Endothelial cell of umbilical vein (primary cell): ENCODE results near the gene COG2. TPM values are rescaled to one million over a fixed set of nuclear protein-coding genes. Genes with fewer than 3 reads are reported as not detected.

Experiments
- BruUV-seq: library from RNA; stranded (reverse); fragments of 400-500 nt; replicated peaks from 2 replicates; lab custom pipeline; 2021; lab: Mats Ljungman, UMichigan
- CTCF ChIA-PET: fragments of 300-600, 350-600 bp; sonication (Branson Sonifier 250); formaldehyde crosslinking; loops from one replicate; lab custom pipeline; 2021; ENCODE audit warnings: antibody characterized with exemption, inconsistent platforms; lab: Charles Lee
- POLR2A ChIA-PET: fragments of 300-600, 350-600 bp; sonication (Branson Sonifier 250); formaldehyde crosslinking; loops from one replicate; lab custom pipeline; 2021; ENCODE audit warnings: antibody characterized with exemption, inconsistent platforms; lab: Charles Lee
- DNase-seq: peaks from one replicate; pipeline ENCODE4 v3.0.0-alpha.2; 2011; ENCODE audit warnings: low read depth, low spot score
- FAIRE-seq: peaks from 2 replicates; lab custom pipeline; 2011; peaks lifted over from hg19 to GRCh38; lab: Jason Lieb, UNC
- H2AFZ ChIP-seq: 2 replicates; pipeline ENCODE4 v1.6.0; 2012; ENCODE audit warnings: low read depth, low read length, control low read depth, inconsistent platforms
- H3K27ac ChIP-seq: 2 replicates; pipeline ENCODE4 v1.5.1; 2011; ENCODE audit warnings: low read depth, mild to moderate bottlenecking, control low read depth, low read length, moderate library complexity; ENCODE audit not compliant: insufficient read depth
- H3K27me3 ChIP-seq, 2 experiments: 2 replicates each; pipeline versions ENCODE4 v1.6.0 to v1.6.1; 2011; ENCODE audit warnings: low read length in 2 of 2, mixed read lengths in 1 of 2; ENCODE audit not compliant: control insufficient read depth in 2 of 2, insufficient read depth in 2 of 2
- H3K36me3 ChIP-seq, 2 experiments: 2 replicates in 1 of 2; 3 replicates in 1 of 2; pipeline ENCODE4 v1.5.1; 2011; ENCODE audit warnings: low read length in 2 of 2, mild to moderate bottlenecking in 1 of 2, moderate library complexity in 1 of 2; ENCODE audit not compliant: control insufficient read depth in 2 of 2, insufficient read depth in 2 of 2; ENCODE audit errors: extremely low read depth in 1 of 2
- H3K4me1 ChIP-seq: 3 replicates; pipeline ENCODE4 v1.5.1; 2011; ENCODE audit warnings: mild to moderate bottlenecking, low read length; ENCODE audit not compliant: control insufficient read depth, insufficient read depth; ENCODE audit errors: extremely low read depth
- H3K4me2 ChIP-seq: 2 replicates; pipeline ENCODE4 v1.6.1; 2011; ENCODE audit warnings: low read length, control low read depth, mixed read lengths; ENCODE audit not compliant: insufficient read depth
- H3K4me3 ChIP-seq, 3 experiments: fragments of 200-600 bp in 1 of 3; sonication (generic), shearing (Covaris generic) in 1 of 3; replicated peaks in 1 of 3; 2 replicates each; pipeline ENCODE4 v1.5.1; 2011 to 2016; ENCODE audit warnings: control low read depth in 3 of 3, low read length in 3 of 3, mild to moderate bottlenecking in 2 of 3, inconsistent platforms in 1 of 3, low read depth in 1 of 3, moderate library complexity in 1 of 3; ENCODE audit not compliant: insufficient read depth in 1 of 3
- H3K79me2 ChIP-seq: 2 replicates; pipeline ENCODE4 v1.6.0; 2012; ENCODE audit warnings: low read length, inconsistent platforms; ENCODE audit not compliant: control insufficient read depth, insufficient read depth
- H3K9ac ChIP-seq: replicated peaks from 2 replicates; pipeline ENCODE3; 2011; ENCODE audit warnings: low read length, control low read depth; ENCODE audit not compliant: insufficient read depth; ENCODE audit errors: extremely low read depth
- H3K9me1 ChIP-seq: replicated peaks from 3 replicates; pipeline ENCODE4 v1.6.0; 2011; ENCODE audit warnings: mild to moderate bottlenecking, low read length; ENCODE audit not compliant: control insufficient read depth, insufficient read depth; ENCODE audit errors: extremely low read depth
- H3K9me3 ChIP-seq: replicated peaks from 2 replicates; pipeline ENCODE4 v1.5.1; 2012; ENCODE audit warnings: low read length, inconsistent platforms; ENCODE audit not compliant: control insufficient read depth, insufficient read depth
- H4K20me1 ChIP-seq: replicated peaks from 2 replicates; pipeline ENCODE3; 2011; ENCODE audit warnings: mild to moderate bottlenecking, low read length; ENCODE audit not compliant: control insufficient read depth, insufficient read depth; ENCODE audit errors: extremely low read depth
- EZH2 ChIP-seq: IDR thresholded peaks from 2 replicates; pipeline ENCODE4 v1.6.1; 2012; ENCODE audit warnings: borderline replicate concordance, low read depth, mild to moderate bottlenecking, moderate library complexity, low read length, inconsistent platforms; ENCODE audit not compliant: severe bottlenecking
- FOS ChIP-seq: IDR thresholded peaks from 2 replicates; pipeline ENCODE4 v1.6.1; 2011; ENCODE audit warnings: mild to moderate bottlenecking, low read length, moderate library complexity, borderline replicate concordance; ENCODE audit not compliant: insufficient read depth
- GATA2 ChIP-seq: IDR thresholded peaks from 2 replicates; pipeline ENCODE4 v1.7.0; 2011; ENCODE audit warnings: low read depth, mild to moderate bottlenecking, moderate library complexity, mixed read lengths, low read length; ENCODE audit not compliant: insufficient read length, insufficient read depth
- JUN ChIP-seq: IDR thresholded peaks from 2 replicates; pipeline ENCODE4 v1.6.1; 2011; ENCODE audit warnings: borderline replicate concordance, low read depth; ENCODE audit not compliant: insufficient read length, insufficient read depth
- MAX ChIP-seq: IDR thresholded peaks from 2 replicates; pipeline ENCODE4 v1.6.1; 2011; ENCODE audit not compliant: insufficient read depth, insufficient read length
- MYC ChIP-seq: IDR thresholded peaks from one replicate; pipeline ENCODE4 v1.6.1; 2011; ENCODE audit warnings: mild to moderate bottlenecking, low read depth, low read length
- POLR2A ChIP-seq: IDR thresholded peaks from 2 replicates; pipeline ENCODE4 v1.6.1; 2012; ENCODE audit warnings: low read depth, mild to moderate bottlenecking, control low read depth, low read length
- POLR2AphosphoS5 ChIP-seq: IDR thresholded peaks from 2 replicates; pipeline ENCODE4 v1.6.1; 2012; ENCODE audit warnings: low read depth, mild to moderate bottlenecking, control low read depth, low read length, moderate library complexity; ENCODE audit not compliant: insufficient read depth
- dilution Hi-C: fragments of 300-500 bp; cut with MboI; formaldehyde crosslinking; loops from one replicate; pipeline ENCODE4 v1.15.0; 2019; ENCODE audit warnings: low sequenced_read_pairs; ENCODE audit not compliant: extremely low pct_ligation_motif_present
- intact Hi-C: fragments of 100-400 bp; cut with micrococcal nuclease; formaldehyde crosslinking; loops from one replicate; pipeline ENCODE4 v1.10.0; 2022
- polyA plus RNA-seq, 4 experiments: library from polyadenylated mRNA; depleted of rRNA in 3 of 4; stranded (reverse) in 3 of 4; unstranded in 1 of 4; fragments of >200 nt; gene quantifications; 2 replicates each; pipeline versions ENCODE4 v1.2.1 to v1.2.3, GENCODE V29; 2011 to 2012; ENCODE audit warnings: missing spikeins in 1 of 4
- total RNA-seq: library from RNA; stranded (reverse); gene quantifications from 2 replicates; pipeline ENCODE4 v1.2.3, GENCODE V29; 2021
- TF ChIP-seq, protein P1 (sequence below), 2 donors: IDR thresholded peaks; 1 replicate in 1 of 2; 2 replicates in 1 of 2; pipeline ENCODE4 v1.5.1; 2011; ENCODE audit warnings: low read length in 2 of 2, mild to moderate bottlenecking in 2 of 2, moderate library complexity in 2 of 2, control low read depth in 1 of 2, inconsistent platforms in 1 of 2, low read depth in 1 of 2; ENCODE audit not compliant: insufficient read depth in 1 of 2; ENCODE audit errors: extremely low read depth in 1 of 2

Gene COG2
- total and polyA plus RNA-seq, 2 donors (not counting 3 experiments of a cell fraction or from before 2014, with no cell fraction given): 7.6 to 24.2 TPM

GRCh38 chr1:230694991-230695390 lies 52.7 kb downstream of the COG2 start:
- Histone ChIP-seq H3K27ac (no peak overlapping the region), H3K9me3 (no peaks in the 10 kb centered on the region), H3K79me2 (no peaks in the 10 kb centered on the region), H3K36me3 (peaks cover 5 to 11% of the 10 kb centered on the region in 2 experiments), H3K4me1 (no peaks in the 10 kb centered on the region), H3K4me3 (no peak overlapping the region), H3K9me1 (no peaks in the 10 kb centered on the region), H3K9ac (no peak overlapping the region), H2AFZ (no peak overlapping the region), H4K20me1 (no peaks in the 10 kb centered on the region), H3K4me2 (no peak overlapping the region), H3K27me3 (no peaks in the 10 kb centered on the region)
- no peak for TF ChIP-seq MYC
- no peak for TF ChIP-seq JUN
- TF ChIP-seq, protein P1, sequence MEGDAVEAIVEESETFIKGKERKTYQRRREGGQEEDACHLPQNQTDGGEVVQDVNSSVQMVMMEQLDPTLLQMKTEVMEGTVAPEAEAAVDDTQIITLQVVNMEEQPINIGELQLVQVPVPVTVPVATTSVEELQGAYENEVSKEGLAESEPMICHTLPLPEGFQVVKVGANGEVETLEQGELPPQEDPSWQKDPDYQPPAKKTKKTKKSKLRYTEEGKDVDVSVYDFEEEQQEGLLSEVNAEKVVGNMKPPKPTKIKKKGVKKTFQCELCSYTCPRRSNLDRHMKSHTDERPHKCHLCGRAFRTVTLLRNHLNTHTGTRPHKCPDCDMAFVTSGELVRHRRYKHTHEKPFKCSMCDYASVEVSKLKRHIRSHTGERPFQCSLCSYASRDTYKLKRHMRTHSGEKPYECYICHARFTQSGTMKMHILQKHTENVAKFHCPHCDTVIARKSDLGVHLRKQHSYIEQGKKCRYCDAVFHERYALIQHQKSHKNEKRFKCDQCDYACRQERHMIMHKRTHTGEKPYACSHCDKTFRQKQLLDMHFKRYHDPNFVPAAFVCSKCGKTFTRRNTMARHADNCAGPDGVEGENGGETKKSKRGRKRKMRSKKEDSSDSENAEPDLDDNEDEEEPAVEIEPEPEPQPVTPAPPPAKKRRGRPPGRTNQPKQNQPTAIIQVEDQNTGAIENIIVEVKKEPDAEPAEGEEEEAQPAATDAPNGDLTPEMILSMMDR (IDR thresholded peaks at IDR 0.05; ENCODE audit: extremely low read depth in 1 of 2, insufficient read depth in 1 of 2, low read depth in 1 of 2, low read length in 2 of 2): no peak
- no peak for TF ChIP-seq MAX
- no peak for TF ChIP-seq GATA2
- no peak for TF ChIP-seq EZH2
- TF ChIP-seq POLR2A: no peak
- no peak for TF ChIP-seq POLR2AphosphoS5
- TF ChIP-seq FOS: no peak
- no peak for DNase-seq
- POLR2A ChIA-PET: no interaction called here
- dilution Hi-C loops (no loop called here), intact Hi-C loops (no loop called here)
- CTCF ChIA-PET: no interaction called here
- no TSS peak for BruUV-seq
- no peak for FAIRE-seq
